Suppressor macrophage treated with lipopolysaccharide for 1 hour (primary cell): ENCODE results near the gene ZBTB24.

ENCODE experiments used
- DNase-seq, 3 donors: peaks; one replicate each; pipeline ENCODE4 v3.0.0-alpha.2; 2020 to 2022

The ZBTB24 gene

DNA sequence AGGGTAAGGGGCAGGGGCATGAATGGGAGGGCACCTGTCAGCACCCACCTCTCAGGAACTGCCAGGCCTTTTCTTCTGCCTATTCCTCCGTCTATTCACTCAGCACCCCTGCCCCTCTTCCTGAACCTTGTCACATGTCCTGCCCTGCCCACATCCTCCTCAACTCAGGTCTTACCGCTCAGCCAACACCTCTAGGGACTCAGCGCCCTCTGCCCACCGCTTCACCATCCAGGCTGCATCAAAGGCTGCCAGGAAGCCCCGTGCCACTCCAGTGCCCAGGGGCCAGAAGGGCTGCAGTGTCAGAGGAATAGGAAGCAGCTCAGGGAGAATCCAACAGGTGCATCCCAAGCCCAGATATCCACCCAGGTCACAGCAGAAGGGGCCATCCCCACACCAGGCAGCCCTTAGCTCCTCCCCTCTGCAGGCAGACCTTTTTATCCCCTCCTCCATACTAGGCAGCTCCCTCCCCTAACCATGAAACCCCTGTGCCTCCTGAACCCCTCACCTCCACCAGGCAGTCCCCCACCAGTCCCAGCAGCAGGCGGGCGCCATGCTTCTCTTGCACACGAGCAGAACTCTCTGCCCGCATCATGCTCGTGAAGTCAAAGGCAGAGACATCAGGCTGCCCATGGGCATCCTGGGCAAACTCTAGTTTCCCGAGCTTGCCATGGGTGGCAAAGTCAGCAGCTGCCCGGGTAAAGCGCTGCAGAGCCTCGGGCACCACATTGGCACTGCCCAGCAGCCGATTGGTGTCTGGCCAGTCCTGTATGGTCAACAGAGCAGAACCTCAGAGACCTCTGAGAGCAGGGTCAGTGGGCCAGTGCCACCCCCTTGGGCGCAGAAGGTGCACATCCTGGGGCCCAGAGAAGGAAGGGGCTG, 33.0 kb downstream of the ZBTB24 start:
- no peak for DNase-seq

DNA sequence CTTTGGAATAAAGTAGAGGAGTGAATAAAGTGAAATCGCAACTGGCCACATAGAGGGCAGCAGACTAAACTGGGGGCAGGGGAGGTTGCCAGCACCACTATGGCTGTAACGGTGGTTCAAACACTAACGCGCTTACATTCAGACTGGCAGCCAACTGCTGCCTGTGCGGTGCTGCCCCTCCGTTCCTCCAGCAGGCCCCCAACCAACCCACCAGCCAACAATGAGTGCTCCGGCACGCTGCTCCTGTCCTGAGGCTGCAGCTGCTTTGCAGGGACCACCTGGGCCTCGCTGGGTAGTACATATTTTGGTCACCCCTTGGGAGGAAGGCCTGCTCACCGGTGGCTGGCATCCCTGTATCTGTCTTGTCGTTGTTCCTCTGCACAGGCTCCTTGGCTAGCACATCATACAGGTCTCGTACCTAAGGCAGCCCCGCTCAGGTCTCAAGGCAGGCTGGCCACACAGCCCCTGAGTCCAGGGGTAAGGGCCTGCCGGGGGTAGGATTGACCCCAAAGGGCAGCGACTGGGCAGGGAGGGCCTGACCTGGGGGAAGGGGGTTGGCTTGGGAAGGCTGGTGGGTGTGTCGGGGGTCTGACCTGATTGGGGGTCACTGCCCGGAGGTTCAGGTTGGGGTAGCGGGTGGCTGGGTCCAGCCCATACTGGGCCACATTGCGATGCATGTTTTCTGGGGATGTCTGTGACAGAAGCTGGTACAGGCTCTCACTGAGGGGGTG, 33.8 kb downstream of the ZBTB24 start:
- no peak for DNase-seq

DNA sequence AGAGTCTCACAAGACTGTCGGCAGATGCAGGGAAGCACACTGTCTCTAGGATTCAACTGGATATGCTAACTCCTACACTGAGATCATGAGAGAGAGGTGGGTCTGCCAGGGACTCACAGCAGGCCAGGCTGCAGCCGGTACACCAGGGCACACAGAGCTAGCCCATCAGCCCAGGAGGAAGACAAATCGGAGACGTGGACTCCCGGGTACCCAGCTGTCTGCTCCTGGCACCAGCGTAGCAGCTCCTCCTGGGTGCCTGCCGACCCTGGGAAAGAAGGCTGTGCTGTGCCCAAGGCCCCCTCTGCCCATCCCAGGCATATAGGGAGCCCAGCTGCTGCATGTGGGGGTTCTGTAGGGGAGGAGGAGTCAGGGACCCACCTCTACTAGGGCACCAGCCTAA, 34.4 kb downstream of the ZBTB24 start:
- no peak for DNase-seq

DNA sequence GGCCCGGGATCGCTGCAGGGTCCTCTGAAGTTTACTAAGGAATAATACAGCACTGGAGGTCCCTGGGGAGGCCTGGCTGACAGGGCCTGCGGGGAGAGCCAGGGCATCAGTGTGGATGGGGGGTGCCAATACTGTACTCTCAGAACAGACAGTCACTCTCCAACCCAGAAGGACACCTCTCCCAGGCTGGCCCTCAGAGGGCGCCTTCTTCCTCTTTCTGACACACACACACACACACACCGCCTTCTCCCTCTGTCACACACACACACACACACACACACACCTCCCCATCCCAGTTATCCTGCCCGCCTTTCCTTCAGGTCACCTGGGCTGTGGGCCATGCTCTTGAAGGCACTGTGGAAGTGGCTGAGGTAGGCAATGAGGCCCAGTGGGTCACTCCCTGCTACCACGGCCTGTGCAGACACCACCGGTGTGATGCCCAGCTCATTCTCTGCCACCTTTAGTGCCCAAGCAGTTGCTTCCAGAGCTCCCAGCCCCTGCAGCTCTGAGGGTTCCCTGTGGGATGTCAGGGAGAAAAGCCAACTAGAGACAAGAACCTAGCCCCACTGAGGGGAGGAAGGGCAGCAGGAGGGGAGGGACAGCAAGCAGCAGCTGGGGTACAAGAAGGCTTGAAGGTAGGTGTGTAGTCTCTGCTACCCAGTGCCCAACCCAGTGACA, 35.0 kb downstream of the ZBTB24 start:
- DNase-seq, result peak in 1 of 3 donors; percentile 38

DNA sequence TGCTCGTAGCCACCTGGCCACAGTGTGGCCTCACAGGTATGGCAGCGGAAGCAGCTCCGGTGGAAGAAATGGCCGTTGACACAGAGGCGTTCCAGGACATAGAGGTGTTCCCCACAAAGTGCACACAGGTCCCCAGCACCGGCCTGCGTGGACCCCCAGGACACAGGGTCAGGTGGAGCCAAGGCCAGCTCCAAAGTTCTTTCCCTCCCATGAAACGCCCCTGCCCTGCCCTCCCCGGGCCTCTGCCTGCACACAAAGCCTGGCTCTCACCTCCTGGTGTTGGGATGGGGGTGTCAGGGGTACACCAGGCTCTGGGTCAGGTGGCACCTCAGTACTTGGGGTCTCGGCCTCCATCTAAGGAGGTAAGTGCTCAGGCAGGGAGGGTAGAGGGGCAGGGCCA, 35.9 kb downstream of the ZBTB24 start:
- DNase-seq, result no peak

DNA sequence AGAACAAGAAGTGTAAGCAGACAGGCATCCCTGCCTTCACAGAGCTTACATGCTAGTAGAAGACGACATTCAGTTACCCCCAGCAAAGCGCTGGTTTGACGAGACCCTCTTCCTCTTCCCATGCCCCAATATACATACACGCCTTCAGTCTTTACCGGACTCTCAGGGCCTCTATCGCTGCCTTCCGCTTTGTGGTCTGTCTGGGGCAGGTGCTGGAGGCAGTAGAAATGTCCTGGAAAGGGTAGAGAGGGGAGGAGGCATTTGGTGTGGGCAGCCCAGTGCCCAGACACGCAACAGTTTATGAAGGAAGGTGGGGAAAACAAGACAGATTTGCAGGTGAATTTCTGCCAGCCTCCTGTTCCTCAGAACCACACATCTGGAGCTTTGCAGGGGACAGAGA, 36.5 kb downstream of the ZBTB24 start:
- DNase-seq, result no peak

DNA sequence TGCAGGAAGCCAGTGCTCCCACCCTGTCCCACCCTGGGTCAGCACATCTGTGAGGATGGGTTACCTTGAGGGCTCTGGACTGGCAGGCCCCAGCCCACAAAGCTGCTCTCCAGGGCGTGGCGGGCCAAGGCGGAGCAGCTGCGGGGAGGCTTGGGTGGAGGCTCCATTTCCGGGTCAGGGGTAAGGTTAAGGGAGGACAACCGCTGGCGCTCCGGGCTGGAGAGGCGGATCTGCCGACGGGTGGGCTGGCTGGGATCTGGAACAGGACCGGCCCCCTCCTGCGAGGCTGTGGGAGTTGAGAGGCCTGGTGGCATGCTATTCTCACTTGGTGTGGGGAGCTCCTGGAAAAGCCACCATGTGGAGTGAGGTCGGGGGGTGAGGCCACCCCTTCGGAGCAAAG, 36.9 kb downstream of the ZBTB24 start:
- DNase-seq, result no peak

DNA sequence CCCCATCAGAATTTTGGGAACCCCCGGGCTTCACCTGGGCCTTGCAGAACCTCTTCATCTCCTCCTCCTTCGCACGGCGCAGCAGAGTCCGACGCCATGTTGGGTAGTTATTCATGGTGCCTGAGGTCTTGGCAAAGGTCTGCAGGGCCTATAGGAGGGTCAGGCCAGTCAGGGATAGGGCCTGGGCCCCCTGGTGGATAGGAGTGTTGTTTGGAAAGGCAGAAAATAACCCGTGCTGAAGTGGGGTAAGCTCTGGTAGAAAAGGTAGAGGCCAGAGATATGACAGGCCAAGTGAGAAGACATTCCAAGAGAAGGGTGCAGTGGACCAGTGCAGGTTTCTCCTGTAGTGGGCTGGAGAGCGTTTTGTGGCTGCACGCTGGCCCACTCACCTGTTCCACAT, 37.6 kb downstream of the ZBTB24 start:
- DNase-seq, result no peak

DNA sequence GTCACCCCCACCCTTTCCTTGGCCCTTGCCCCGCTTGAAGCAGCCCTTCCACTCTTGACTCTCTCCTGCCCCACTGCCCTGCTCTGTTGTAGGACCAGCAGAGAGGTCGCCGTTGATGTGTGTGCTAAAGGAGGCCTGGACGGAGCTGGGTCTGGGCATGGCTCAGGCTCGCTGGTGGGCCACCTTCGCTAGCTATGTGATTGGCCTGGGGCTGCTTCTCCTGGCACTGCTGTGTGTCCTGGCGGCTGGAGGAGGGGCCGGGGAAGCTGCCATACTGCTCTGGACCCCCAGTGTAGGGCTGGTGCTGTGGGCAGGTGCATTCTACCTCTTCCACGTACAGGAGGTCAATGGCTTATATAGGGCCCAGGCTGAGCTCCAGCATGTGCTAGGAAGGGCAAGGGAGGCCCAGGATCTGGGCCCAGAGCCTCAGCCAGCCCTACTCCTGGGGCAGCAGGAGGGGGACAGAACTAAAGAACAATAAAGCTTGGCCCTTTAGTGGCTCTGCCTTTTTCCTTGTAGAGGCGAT, 39.5 kb downstream of the ZBTB24 start:
- no peak for DNase-seq

DNA sequence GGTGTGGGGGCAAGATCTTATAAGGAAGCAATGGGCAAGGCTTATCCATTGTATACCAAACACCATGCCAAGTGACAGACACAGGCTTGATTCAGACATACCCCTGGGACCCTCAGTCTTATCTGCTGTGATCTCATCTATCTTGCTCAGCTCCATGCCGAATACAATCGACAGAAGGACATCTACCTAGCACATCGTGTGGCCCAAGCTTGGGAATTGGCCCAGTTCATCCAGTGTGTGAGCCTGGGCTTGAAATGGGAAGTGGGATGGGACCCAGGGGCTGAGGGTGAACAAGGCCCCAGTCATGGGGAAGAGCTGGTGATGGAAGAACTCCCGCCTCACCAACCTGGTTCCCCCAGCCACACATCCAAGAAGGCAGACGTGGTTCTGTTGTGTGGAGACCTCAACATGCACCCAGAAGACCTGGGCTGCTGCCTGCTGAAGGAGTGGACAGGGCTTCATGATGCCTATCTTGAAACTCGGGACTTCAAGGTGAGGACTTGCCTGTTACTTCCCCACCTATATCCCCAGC, 40.6 kb downstream of the ZBTB24 start:
- no peak for DNase-seq

DNA sequence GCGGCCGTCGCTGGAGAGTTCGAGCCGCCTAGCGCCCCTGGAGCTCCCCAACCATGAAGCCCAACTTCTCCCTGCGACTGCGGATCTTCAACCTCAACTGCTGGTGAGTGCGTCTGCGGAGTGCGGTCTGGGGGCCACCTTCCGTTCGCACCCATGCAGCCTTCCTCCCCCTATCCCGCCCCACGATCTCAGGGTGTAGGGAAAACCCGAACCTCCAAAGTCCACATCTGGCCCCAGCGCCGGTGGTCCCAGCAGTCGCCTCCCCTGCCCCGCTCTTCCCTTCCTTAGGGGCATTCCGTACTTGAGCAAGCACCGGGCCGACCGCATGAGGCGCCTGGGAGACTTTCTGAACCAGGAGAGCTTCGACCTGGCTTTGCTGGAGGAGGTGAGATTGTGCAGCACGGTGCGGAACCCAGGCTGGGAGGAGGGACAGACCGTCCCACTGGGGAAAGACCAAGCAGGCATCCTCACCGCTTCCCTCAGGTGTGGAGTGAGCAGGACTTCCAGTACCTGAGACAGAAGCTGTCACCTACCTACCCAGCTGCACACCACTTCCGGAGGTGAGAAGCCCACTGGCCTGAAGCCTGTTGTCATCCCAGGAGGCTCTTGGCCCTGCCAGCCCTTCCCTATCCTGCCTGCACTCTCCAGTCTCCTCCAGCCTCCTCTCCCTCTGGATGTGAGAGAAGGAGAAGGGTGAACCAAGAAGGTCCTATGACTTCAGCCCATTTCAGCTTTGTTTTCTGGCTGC, 41.8 kb downstream of the ZBTB24 start:
- DNase-seq, result peak; percentile 53 to 72 (median 54)

DNA sequence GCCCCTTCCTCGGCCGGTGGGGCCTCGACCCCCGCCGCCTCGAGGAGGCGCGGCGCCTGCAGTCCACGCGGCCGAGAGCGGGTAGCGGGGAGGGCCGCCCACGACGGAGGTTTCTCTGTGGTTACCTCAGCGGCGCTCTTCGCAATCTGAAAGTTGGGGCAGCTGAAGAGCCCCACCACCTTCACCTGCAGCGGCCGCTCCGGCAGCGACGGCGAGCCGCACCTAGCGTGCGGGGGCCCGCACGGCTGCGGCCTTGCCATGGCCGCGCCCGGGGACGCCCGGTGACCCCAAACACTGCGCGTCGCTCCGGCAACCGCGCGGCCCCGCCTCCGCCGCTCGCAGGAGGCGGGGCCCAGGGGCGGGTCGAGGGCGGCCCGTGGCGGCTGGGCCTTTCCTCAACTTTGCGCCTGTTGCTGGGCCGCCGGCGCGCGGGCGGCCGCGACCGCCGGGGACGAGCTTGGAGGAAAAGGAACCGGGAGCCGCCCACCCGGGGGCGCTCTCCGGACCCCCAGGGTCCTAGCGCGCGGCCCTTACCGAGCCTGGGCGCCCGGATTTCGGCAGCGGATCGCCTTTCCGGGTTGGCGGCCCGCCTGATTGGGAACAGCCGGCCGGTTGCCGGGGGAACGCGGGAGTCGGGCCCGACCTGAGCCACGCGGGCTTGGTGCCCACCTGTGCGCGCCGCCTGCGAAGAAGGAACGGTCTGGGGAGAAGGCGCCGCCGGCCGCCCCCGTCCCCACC, 42.5 kb downstream of the ZBTB24 start, which contains the start of the genes PPIL6 and SMPD2:
TSS of gene PPIL6 (minus strand) at position 298 of the 738 bp plus-strand sequence. CDS start at position 260, 38 bp downstream.
TSS of gene SMPD2 (plus strand) at position 394 of the 738 bp plus-strand sequence. CDS start 398 bp downstream, outside the sequence.
- peak; percentile 89 to 97 (median 94) for DNase-seq

DNA sequence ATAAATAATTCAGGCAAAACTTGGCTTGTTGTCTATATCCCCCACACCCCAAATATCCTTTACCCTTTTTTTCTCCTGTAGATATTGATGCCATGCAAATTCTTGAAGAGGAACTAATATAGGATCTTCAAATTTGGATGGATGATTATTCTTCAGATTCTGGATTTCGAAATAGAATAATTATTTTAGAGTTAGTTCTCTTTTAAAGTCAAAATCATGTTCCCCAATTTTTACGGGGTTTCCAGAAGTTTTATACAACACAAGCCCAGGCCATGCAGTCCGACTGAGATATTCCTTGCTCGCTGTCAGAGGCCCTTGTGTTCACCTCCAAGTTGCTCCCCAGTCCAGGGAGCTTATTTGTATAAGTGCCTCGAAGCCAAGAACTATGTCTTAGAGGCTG, 47.0 kb downstream of the ZBTB24 start:
- peak in 2 of 3 donors; percentile 58 to 67 for DNase-seq

DNA sequence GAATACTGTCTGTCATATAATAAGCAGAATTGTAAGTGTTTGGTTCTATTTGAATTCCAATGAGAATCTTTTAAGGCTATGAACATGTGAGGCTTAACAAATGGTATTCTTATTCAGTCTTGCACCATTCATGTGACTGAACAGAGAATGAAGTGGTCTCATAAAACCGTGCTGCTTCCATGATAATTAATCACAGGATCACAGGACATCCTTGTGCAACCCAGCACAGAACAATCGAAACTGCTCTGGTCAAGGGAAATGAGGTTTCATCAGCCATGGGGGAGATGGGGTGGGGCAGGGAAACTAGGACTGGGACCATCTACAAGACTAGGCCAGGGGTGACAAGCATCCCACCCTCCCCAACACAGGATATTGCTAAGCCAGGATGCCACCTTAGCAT, 48.6 kb downstream of the ZBTB24 start:
- DNase-seq, result peak; percentile 69 to 82 (median 72)

DNA sequence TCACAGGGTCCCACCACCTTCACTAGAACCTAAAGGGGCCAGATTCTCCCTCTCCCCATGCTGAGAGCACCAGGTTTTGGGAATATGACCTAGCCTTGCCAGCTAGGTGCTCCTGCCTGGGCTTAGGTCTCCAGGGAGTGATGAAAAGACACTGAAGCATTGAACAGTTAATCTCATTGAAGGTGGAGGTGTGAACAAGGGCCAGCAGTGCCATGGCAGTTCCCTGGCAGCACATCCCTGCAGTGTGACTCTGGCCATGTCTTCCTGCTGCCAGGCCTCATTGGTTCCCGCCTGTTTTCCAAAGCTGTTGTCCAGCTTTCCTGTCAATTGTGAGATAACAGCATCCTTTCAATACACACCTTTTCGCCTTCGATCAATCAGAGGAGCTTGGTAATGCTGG, 53.5 kb downstream of the ZBTB24 start:
- DNase-seq, result no peak

DNA sequence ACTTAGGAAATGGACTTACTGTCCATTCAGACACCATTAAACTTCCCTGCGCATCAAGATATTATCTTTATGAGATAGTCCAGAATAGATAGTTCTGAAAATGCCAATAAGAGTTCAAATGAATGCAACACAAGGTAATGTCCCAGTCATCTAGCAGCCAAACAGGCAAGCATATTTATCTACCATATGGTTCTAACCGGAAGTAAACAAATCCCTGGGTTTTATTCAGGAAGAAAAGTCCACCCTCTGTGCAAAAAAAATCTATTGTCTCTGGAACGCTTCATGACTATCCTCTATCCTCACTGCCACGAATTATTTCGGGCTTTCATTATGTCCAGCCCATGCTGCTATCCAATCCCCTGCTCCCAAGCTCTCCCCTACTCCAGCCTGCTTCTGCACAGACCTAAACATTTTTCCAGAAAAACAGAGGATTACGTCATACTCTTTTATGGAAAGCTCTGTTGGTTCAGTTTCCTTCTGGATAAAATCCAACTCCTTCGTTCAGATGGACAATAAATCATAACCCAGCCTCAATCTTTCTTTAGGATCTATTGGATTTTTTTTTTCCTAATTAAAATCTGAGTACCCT, 54.0 kb downstream of the ZBTB24 start:
- no peak for DNase-seq

DNA sequence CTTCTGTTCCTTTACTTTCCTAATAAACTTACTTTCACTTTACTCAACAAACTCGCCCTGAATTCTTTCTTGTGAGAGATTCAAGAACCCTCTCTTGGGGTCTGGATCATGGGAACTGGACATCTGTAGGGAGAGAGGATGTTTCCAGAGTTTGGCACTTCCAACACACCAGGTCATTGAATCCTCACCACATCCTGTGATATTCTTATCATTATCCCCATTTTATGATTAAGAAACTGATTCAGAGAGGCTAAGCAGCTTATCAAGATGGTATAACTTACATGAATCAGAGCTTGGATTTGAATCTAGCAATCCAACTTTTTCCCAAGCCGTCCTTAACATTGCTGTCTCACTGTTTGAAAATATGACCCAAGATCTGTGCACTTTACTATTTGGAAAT, 58.1 kb downstream of the ZBTB24 start:
- DNase-seq, result no peak

DNA sequence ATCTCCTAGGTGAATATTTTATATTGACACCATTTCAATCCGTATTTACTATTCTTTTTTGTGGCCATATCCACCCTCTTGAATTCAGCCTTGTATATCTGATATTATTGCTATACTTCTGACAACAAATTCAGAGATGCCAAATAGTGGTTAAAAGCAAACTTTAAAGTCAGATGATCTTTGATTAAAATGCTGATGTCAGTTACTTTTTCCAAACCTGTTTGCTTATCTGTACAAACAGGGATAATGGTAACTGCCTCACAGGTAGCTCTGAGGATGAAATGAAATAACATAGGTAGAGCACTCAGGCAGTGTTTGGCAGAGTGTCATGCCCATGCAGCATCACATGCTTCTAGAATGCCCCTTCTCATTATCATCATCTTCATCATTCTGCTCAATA, 61.8 kb downstream of the ZBTB24 start:
- DNase-seq, result no peak

DNA sequence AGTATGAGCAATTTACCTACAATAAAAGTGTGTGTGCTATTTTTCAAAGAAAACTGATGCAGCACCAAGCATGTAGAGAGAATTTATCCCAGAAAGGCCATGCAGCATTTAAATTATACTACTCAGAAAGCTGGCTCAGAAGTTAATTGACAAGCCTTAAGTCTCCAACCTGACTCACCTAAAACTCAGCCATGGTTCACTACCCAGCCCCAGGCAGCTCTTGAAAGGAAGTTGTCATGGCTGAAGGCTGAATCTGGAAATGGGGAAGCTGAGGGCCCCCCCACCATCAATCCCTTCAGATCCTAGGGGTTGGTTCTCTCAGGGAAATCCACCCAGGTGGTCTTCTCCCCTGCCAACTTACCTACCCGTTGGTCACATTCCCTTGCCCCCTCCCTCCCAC, 62.3 kb downstream of the ZBTB24 start:
- no peak for DNase-seq

DNA sequence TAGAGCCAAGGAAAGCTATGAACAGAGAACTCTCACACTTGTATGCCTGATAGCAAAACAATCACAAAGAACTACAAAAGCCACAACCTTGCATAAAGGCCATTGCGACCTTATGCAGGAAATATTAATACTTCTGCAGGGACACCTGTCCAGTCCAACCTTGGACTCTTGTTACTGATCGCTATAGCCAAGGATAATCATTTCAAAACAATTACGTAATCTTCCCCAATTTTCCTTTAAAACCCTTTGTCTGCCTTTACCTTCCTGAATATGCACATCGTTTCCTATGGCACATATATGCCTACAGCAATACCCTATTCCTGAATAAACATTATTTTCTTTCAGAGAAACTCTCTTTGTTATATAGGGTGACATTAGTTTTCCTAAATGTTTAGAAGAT, 65.4 kb downstream of the ZBTB24 start:
- DNase-seq, result no peak
